HG02763 (cell line): ENCODE results near the gene FNDC10.
A peak's percentile ranks its signal among the peaks of the same experiment; 100 is the strongest.
"Not testable (repeated sequence)": the region's sequence is repeated elsewhere in the genome, so short reads cannot be mapped to it uniquely, and the experiment has no call there.

Experiments
- ATAC-seq: cut with Tn5 transposase; IDR thresholded peaks from one replicate; pipeline ENCODE4 v1.9.1; 2021; ENCODE audit warnings: mild to moderate bottlenecking, moderate library complexity; ENCODE audit not compliant: unreplicated experiment

Gene FNDC10

GRCh38 chr1:1599030-1599934 is 653 bp downstream of the FNDC10 start:
- ATAC-seq, result no peak

DNA sequence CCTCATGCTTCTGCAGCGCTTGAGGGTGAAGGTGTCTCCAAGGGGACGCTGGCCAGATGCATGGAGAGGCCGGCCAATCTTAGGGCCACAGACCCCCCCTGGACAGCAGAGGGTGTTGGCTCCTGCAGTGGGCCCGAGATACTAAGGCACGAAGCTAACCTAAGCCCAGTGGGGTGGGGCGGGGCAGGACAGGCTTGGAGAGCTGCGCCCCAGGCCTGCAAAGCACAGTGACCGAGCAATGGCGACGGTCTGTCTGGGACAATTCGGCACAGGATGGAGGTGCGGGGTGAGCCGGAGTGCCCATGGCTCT is 1.3 kb downstream of the FNDC10 start:
- ATAC-seq, result no peak

DNA sequence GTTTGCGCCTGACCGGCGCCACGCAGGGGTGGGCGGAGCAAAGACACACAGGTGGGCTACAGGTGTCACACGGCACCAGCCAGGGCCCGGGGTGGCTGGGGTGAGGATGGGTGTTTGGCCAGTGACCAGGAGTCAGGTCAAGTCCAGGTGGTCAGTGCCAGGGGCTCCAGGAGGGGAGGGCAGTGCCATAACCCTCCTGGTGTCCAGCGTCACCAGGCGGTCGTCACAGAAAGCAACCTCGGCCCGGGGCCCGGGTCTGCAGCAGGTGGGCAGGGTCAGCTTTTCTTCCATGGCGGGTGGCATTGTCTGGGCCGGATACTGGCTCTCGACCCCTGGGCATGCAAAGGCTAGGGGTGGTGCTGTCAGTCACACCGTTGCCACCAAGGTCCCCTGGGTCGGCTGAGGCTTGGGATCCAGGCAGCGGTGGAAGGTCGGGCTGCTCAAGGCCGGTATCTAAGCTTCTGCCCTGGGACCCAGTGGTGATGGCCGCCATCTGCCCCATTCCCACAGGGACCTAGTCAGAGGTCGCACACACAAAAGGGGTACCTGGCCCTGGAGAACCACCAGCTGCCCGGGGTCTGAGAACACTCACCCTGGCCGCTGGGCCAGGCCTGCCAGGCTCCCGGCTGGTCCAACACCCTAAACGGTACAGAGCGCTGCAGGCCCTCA is 1.8 kb downstream of the FNDC10 start:
- no peak for ATAC-seq

DNA sequence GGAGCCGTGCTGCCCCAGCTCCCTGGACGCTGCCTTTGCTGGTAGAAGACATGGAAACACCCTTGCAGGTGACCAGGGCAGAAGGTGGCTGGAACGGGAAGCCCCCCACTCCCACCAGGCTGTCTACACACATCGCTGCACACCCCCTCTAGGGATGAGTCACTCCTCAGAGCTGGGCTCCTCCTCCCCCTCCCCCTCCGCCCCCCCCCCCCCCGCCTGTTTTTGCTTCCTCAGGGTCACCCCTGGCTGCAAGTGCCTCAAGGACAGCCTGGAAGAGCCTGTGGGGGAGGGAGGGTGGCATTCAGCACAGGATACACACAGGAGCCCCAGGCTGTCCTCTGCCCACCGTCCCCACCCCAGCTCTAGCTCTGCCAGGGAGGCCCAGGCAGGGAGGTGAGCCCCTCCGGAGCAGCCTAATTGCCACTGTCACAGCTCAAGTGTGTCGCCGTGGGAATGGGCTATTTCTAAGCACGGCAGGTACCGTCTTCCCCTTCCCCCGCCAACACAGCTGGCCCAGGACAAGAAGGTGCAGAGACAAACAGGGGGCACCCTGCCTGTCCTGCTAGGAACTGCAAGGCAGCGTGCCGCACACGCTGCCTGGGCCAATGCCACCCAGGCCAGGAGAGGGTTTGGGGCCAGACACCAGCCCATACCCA is 2.5 kb downstream of the FNDC10 start:
- ATAC-seq, result no peak

GRCh38 chr1:1596493-1597274 is 3.3 kb downstream of the FNDC10 start:
- no peak for ATAC-seq

GRCh38 chr1:1595341-1595740 is 4.6 kb downstream of the FNDC10 start:
- not testable (repeated sequence) for ATAC-seq

GRCh38 chr1:1594602-1595260 is 5.2 kb downstream of the FNDC10 start:
- no peak for ATAC-seq

DNA sequence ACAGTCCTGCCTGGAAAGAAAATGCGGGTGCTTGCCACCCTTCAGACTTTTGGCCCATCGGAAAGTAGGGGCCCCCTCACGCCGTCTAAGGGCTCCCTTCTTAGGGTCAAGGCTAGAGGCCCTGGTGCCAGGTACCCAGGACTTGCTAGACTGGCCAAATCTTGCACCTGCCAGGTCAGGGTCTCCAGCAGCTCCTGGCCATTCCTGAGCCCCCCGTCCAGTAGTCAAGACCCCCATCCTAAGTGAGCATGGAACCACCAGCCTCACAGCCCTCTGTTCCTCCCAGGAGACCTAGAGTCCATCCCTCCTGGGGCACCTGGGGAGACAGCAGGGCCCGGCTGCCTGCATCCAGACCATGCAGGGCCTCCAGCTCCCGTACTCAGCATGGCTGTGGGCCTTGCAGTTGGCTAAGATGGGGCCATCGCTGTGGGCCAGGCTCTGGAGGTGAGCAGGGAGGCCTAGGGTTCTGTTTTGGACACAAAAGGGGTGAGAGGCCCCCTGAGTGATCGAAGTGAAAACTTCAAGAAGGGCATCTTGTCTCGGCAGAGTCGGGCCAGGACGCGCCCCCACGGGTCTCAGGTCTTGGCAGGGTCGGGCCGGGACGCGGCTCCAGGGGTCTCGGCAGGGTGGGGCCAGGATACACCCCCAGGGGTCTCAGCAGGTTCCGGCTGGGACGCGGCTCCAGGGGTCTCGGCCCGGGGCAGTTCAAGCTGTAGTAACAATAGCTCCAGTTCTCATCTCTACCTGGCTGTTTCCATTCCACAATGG is 5.9 kb downstream of the FNDC10 start:
- no peak for ATAC-seq

DNA sequence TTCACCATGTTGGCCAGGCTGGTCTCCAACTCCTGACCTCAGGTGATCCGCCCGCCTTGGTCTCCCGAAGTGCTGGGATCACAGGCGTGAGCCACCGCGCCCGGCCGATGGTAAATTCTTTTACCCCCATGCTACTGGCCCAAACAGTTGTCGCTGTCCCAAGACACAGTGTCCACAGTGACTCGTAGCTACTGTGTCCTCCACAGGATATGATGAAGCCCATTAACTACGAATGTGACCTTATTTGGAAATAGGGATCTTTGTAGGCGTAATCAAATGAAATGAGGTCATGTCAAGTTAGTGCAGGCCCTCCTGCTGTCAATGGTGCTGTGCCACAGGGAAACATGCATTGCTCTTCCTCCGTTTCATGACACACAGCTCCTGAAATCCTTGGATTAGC is 8.5 kb downstream of the FNDC10 start:
- no peak for ATAC-seq

GRCh38 chr1:1583347-1584010 is 16.5 kb downstream of the FNDC10 start:
- no peak for ATAC-seq

DNA sequence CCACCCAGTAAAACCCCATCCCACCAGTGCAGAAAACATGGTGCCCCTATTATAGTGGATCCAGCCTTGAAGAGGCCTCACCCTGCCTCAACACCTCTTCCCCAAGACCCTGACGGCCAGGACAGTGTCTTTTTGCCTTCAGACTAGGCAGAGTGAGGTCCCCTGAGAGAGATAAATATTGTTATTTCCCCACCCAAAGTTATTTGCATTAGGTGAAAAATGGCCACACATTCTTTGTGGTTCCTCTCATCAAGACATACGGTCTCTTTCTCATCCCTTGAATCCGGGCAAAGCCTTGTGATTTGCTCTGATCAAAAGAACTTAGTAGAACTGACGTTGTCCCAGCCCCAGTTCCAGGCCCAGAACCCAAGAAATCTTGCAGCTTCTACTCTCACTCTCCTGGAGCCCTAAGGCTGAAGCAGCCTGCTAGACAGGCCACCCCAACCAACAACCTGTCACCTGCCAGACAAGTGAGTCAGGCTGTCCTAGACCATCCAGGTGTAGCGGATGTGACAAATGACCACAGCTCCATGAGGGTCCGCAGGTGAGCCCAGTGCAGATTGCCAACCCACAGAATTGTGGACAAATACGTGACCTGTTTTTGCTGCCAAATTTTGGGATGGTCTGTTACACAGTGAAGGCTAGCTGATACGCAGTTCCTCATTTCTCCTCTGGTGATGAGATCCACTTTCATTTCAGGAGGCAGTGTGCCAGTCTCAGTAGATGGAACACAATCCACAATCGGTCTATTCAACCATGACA is 17.2 kb downstream of the FNDC10 start:
- ATAC-seq, result no peak

DNA sequence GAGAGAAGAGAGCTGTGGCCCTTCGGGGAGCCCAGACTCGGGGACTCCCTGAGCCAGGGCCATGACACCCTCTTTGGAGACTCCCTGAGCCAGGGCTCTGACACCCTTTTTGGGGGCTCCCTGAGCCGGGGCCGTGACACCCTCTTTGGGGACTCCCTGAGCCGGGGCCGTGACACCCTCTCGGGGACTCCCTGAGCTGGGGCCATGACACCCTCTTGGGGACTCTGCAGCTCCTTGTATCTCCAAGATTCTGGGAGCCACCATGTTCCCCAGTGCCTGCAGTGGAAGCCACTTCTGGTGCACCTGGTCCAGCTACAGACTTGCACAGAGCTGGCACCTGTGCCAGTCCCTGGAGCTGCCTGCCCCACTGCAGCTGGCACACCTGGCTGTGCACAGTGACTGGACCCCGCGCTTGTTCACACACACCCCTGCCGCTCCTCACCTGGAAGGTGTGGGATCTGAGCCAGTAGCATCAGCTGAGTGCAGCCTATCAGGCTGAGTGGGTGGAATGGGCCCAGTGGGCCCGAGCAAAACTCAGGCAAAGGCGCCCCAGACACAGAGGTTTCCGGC is 21.5 kb downstream of the FNDC10 start:
- ATAC-seq, result no peak

GRCh38 chr1:1577367-1578011 is 22.4 kb downstream of the FNDC10 start:
- ATAC-seq, result no peak

DNA sequence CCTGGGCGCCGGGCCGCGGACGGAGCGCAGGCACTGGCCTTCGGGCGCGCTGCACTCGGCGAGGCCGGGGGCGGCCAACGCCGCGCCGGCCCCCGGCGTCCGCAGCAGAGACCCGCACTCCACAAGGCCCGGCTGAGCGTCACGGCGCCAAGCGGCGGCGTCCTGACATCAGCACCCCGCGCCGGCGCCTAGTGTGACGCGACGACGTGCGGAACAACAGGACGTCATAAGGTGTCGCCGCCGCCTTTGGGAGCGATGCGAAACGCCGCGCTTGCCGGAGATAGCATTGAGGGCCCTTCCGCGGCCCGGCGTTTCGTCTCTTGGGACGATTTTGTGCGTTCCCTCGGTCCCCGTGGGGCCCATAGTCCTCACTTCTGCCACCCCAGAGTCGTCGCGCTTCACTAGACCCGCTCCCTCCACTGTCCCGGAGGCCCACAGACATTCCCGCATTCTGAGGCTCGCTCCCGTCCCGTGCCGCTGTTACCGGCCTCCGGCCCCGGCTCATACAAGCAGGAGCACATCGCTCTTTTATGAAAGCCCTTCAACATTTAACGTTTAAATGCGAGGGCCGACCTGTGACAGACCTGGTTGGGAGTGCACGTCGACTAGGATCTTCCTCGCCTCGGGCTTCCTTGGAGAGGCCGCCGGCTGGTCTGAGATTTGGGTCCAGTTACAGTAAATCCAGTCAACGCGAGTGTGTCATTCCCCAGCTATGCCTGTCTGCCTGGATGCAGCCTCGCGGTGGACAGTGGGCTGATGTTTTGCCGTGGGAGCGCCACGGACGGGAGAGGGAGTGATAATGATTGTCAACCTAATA is 25.0 kb downstream of the FNDC10 start, which contains the start of gene SSU72:
SSU72 (minus strand) TSS at position 143 of the 817 bp plus-strand sequence. CDS start 306 bp downstream, outside the sequence.
- peak; percentile 82 for ATAC-seq

- peak; percentile 73 for ATAC-seq
Measured at GRCh38 chr1:1573843-1574720, 25.9 kb downstream of the FNDC10 start.

DNA sequence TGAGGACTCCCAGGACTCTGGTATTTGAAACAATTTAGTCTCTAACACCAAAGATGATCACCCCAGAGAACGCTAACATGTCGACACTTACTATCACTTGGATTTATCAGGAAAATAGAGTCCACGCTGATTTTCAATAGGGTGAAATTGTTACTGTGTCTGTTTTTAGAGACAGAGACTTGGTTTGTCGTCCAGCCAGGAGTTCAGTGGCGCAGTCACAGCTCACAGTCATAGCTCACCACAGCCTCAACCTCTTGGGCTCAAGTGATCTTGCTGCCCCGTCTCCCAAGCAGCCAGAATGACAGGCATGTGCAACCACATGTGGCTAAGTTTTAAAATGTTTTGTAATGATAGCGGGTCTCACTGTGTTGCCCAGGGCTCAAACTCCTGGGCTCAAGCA is 30.6 kb downstream of the FNDC10 start:
- no peak for ATAC-seq
